Measurements from ENCODE around the gene SMC6. TPM values are rescaled to one million over a fixed set of nuclear protein-coding genes. Genes with fewer than 3 reads are reported as not detected.

SMC6 gene
- total RNA-seq, 2 donors from 2014 or later, result 24.8 to 26.4 TPM

GRCh38 chr2:17781482-17781881 is 27.9 kb upstream of the SMC6 start:
- ATAC-seq, result no peak
- no peak for DNase-seq (ENCODE audit: low spot score in 2 of 2)
- peaks cover 0 to 3% of the 10 kb centered on the region in 2 donors for H3K9me3 Mint-ChIP-seq
- no peak overlapping the region for H3K27ac Mint-ChIP-seq
- H3K36me3 Mint-ChIP-seq, result peaks cover 11 to 30% of the 10 kb centered on the region in 2 donors

- no peak for ATAC-seq
Measured at GRCh38 chr2:17780546-17780945, 26.9 kb upstream of the SMC6 start.

GRCh38 chr2:17772532-17772931 is 18.9 kb upstream of the SMC6 start:
- no peak for ATAC-seq

More at GRCh38 chr2:17780546-17780945, 26.9 kb upstream of the SMC6 start:
- peaks cover 11 to 30% of the 10 kb centered on the region in 2 donors for H3K36me3 Mint-ChIP-seq
- H3K9me3 Mint-ChIP-seq, result peaks cover 0 to 3% of the 10 kb centered on the region in 2 donors
- H3K27ac Mint-ChIP-seq, result no peak overlapping the region
- no peak for DNase-seq (ENCODE audit: low spot score in 2 of 2)

GRCh38 chr2:17771956-17772355 is 18.3 kb upstream of the SMC6 start:
- no peak for DNase-seq (ENCODE audit: low spot score in 2 of 2)
- Mint-ChIP-seq H3K36me3 (peaks cover 0 to 5% of the 10 kb centered on the region in 2 donors), H3K9me3 (no peaks in the 10 kb centered on the region), H3K27ac (no peak overlapping the region)
- no peak for ATAC-seq

More at GRCh38 chr2:17772532-17772931, 18.9 kb upstream of the SMC6 start:
- Mint-ChIP-seq H3K36me3 (peaks cover 0 to 5% of the 10 kb centered on the region in 2 donors), H3K27ac (no peak overlapping the region), H3K9me3 (no peaks in the 10 kb centered on the region)
- DNase-seq (ENCODE audit: low spot score in 2 of 2), result no peak

- no peaks in the 10 kb centered on the region for H3K9me3 Mint-ChIP-seq
- H3K36me3 Mint-ChIP-seq, result peaks cover 1 to 5% of the 10 kb centered on the region in 2 donors
- ATAC-seq (no peak), DNase-seq (ENCODE audit: low spot score in 2 of 2) (no peak)
- H3K27ac Mint-ChIP-seq, result no peak overlapping the region
Measured at GRCh38 chr2:17768894-17769293, 15.3 kb upstream of the SMC6 start.

- peaks cover 5 to 8% of the 10 kb centered on the region in 2 donors for H3K36me3 Mint-ChIP-seq
- ATAC-seq (no peak), DNase-seq (ENCODE audit: low spot score in 2 of 2) (no peak)
- no peaks in the 10 kb centered on the region for H3K9me3 Mint-ChIP-seq
- no peak overlapping the region for H3K27ac Mint-ChIP-seq
Measured at GRCh38 chr2:17765398-17765797, 11.8 kb upstream of the SMC6 start.

GRCh38 chr2:17763641-17764333 is 10.2 kb upstream of the SMC6 start:
- Mint-ChIP-seq H3K36me3 (peaks cover 5 to 8% of the 10 kb centered on the region in 2 donors), H3K9me3 (no peaks in the 10 kb centered on the region), H3K27ac (no peak overlapping the region)
- DNase-seq (ENCODE audit: low spot score in 2 of 2) (no peak), ATAC-seq (no peak)

- no peak for DNase-seq (ENCODE audit: low spot score in 2 of 2)
- Mint-ChIP-seq H3K9me3 (no peaks in the 10 kb centered on the region), H3K27ac (no peak overlapping the region), H3K36me3 (peaks cover 0 to 8% of the 10 kb centered on the region in 2 donors)
- no peak for ATAC-seq
Measured at GRCh38 chr2:17762451-17762850, 8.8 kb upstream of the SMC6 start.

GRCh38 chr2:17759805-17760204 is 6.2 kb upstream of the SMC6 start:
- peaks cover 4 to 10% of the 10 kb centered on the region in 2 donors for H3K36me3 Mint-ChIP-seq
- no peaks in the 10 kb centered on the region for H3K9me3 Mint-ChIP-seq
- ATAC-seq (no peak), DNase-seq (ENCODE audit: low spot score in 2 of 2) (no peak)
- H3K27ac Mint-ChIP-seq, result no peak overlapping the region

GRCh38 chr2:17758118-17758517 is 4.5 kb upstream of the SMC6 start:
- peaks cover 11 to 13% of the 10 kb centered on the region in 2 donors for H3K36me3 Mint-ChIP-seq
- no peak for DNase-seq (ENCODE audit: low spot score in 2 of 2)
- H3K27ac Mint-ChIP-seq, result no peak overlapping the region
- ATAC-seq, result no peak
- no peaks in the 10 kb centered on the region for H3K9me3 Mint-ChIP-seq

- no peak for DNase-seq (ENCODE audit: low spot score in 2 of 2)
- no peak overlapping the region for H3K27ac Mint-ChIP-seq
- H3K9me3 Mint-ChIP-seq, result no peaks in the 10 kb centered on the region
- peaks cover 11 to 13% of the 10 kb centered on the region in 2 donors for H3K36me3 Mint-ChIP-seq
- ATAC-seq, result no peak
Measured at GRCh38 chr2:17757321-17757720, 3.7 kb upstream of the SMC6 start.

- H3K36me3 Mint-ChIP-seq, result peaks cover 11 to 13% of the 10 kb centered on the region in 2 donors
- H3K9me3 Mint-ChIP-seq, result no peaks in the 10 kb centered on the region
- no peak for ATAC-seq
- DNase-seq (ENCODE audit: low spot score in 2 of 2), result no peak
- H3K27ac Mint-ChIP-seq, result no peak overlapping the region
Measured at GRCh38 chr2:17756668-17757067, 3.1 kb upstream of the SMC6 start.

GRCh38 chr2:17754773-17755425 is 1.3 kb upstream of the SMC6 start:
- H3K9me3 Mint-ChIP-seq, result no peaks in the 10 kb centered on the region
- DNase-seq (ENCODE audit: low spot score in 2 of 2) (no peak), ATAC-seq (no peak)
- H3K27ac Mint-ChIP-seq, result peak overlapping the region; percentile 95 to 100
- H3K36me3 Mint-ChIP-seq, result peaks cover 11 to 13% of the 10 kb centered on the region in 2 donors

GRCh38 chr2:17752892-17753802 is 463 bp downstream of the SMC6 start:
- H3K9me3 Mint-ChIP-seq, result no peaks in the 10 kb centered on the region
- DNase-seq (ENCODE audit: low spot score in 2 of 2) (no peak), ATAC-seq (peak; percentile 68 to 79)
- H3K27ac Mint-ChIP-seq, result peak overlapping the region; percentile 3 to 95
- H3K36me3 Mint-ChIP-seq, result peaks cover 11 to 13% of the 10 kb centered on the region in 2 donors

GRCh38 chr2:17752246-17752645 is 1.4 kb downstream of the SMC6 start:
- Mint-ChIP-seq H3K36me3 (peaks cover 11 to 13% of the 10 kb centered on the region in 2 donors), H3K9me3 (no peaks in the 10 kb centered on the region), H3K27ac (peak overlapping the region in 1 of 2 donors; percentile 95)
- no peak for ATAC-seq
- no peak for DNase-seq (ENCODE audit: low spot score in 2 of 2)

- no peak for ATAC-seq
- H3K27ac Mint-ChIP-seq, result peak overlapping the region in 1 of 2 donors; percentile 26
- no peaks in the 10 kb centered on the region for H3K9me3 Mint-ChIP-seq
- peaks cover 10% of the 10 kb centered on the region in 2 donors for H3K36me3 Mint-ChIP-seq
- no peak for DNase-seq (ENCODE audit: low spot score in 2 of 2)
Measured at GRCh38 chr2:17749753-17750438, 3.7 kb downstream of the SMC6 start.
